Effector CD4-positive, alpha-beta T cell (primary cell): ENCODE measurements around the gene SLC22A3.
A peak's percentile ranks its signal among the peaks of the same experiment; 100 is the strongest.
"Not testable (repeated sequence)": the region's sequence is repeated elsewhere in the genome, so short reads cannot be mapped to it uniquely, and the experiment has no call there.

Source experiments
- DNase-seq: peaks from one replicate; pipeline ENCODE4 v3.0.0-alpha.2; 2020

Gene SLC22A3

DNA sequence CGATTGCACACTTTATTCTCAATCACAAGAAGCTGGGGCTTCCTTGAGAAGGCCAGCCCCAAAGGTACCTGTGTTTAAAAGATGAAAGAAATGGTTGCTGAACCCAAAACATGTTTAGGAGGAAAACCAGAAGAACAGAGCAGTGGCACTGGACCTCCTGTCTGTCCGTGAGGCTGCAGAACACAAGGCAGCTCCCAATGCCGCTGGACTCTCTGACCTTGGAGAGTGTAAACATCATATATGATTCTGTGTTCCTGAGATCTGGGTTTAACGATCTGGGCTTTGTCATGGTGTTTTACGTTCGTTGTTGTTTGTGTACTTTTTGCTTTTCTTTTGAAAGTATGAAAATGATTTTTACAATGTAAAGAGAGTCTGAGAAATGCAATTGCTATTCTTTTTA, 106.1 kb downstream of the SLC22A3 start:
- no peak for DNase-seq

DNA sequence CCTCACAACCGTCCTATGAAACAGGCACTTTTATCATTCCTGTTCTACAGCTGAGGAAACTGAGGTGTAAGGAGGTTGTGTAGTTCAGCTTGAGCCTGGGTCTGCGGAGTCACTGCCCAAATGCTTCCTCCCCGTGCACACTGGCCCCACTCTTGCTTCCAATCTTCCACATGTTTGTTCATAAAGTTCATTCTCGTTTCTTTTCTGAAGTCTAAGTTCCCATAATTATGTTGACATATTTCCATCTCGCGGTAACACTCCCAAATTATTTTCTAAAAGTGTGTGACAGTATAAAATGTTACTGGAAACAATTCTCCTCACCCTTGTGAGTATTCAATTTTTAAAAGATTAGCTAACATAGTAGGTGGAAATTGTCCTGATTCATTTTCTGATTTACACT, 106.9 kb downstream of the SLC22A3 start:
- no peak for DNase-seq

DNA sequence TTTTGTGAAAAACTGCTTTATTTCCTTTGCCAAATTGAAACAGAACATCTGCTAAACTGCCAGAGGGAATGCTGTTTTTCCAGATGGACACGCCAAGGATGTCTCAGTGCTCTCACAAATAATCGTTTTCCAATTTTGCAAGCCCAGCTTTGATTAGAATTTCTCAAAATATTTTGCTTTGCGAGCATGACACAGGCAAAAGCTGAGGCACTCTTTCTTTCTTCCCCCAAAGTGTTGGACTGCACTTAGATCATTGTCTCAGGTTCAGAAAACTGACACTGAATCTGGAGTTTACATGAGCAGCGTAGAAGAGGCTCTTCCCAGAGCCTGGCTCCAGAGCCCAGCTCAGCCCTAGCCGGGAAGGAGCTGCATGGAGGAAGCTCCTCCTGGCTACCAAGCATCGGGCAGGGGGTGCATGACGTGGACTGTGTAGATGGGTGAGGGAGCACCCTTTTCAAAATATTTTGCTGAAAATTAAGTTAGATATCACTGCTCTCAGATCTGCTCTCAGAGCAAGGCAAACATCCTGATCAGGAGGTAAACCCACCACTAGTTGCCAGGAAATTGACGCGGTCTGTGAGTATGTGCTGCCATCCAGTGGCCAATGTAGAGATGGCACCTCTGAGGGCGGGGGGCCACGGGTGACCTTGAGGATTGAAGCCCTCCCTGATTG, 107.5 kb downstream of the SLC22A3 start:
- DNase-seq: peak; percentile 55

DNA sequence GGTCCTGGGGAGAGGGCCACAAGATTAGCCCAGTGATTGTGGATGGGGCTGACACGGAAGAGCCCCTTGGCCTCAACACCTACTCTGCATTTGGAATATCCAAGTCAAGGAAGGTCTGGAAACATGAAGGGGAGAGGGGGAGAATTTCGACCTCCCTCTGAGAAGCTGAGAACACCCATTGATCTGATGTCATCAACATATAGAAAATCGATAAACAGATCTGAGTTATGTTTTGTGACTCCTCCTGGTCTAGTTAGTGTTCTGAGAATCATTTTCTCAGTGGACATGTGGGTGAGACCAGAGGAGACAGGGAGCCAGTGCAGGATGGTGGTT, 108.0 kb downstream of the SLC22A3 start:
- DNase-seq: no peak

DNA sequence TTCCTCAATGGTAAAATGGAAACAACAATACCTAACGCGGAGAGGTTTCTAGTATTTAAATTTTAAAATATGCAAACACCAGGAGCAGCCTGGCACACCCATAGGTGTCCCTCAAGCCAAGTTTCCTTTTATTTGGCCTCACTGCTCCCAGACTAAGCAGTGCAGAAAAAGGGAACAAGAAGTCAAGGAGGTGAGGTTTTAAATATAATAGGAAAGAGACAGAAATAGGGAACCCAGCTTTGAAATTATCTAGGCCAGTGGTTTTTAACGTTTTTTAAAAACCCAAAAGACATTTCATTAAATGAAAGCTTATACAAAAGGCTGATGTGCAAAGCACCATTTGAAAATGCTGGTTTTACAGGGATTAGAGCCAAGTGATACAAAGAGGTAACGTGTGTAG, 109.6 kb downstream of the SLC22A3 start:
- DNase-seq: no peak

DNA sequence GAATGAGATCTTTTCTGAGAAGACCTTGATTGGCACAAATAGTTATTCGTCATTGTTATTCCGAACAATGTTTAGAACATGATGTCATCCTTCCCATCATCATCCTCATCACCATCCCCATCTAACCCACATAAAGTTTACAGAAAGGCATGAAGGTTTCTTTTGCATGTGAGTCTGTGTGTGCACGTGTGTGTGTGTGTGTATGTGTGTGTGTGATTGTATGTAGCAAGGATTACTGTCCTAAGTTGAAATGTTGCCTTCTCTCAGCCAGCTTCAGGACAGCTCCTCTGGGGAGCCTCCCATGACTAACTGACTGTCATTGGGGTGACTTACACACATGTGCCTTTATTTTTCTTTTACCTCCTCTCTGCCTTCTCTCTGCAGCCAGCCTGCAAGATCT, 113.5 kb downstream of the SLC22A3 start:
- no peak for DNase-seq

DNA sequence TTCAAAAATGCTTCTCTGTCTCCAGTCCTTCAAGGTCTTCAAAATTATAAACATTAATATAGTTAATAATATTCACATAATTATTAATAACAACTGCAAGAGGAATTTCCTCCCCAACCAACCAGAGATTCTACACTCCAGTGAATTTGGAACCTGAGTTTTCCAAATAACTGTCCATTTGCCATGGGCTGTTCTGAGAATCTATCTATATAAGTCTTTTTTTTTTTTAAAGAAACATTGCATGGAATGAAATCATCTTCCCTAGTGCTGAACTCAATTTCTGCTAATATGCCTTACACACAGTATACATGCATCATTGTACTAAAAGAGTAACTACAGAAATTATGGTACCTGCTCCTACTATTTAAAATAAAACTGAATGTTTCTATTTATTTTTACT, 113.9 kb downstream of the SLC22A3 start:
- no peak for DNase-seq

DNA sequence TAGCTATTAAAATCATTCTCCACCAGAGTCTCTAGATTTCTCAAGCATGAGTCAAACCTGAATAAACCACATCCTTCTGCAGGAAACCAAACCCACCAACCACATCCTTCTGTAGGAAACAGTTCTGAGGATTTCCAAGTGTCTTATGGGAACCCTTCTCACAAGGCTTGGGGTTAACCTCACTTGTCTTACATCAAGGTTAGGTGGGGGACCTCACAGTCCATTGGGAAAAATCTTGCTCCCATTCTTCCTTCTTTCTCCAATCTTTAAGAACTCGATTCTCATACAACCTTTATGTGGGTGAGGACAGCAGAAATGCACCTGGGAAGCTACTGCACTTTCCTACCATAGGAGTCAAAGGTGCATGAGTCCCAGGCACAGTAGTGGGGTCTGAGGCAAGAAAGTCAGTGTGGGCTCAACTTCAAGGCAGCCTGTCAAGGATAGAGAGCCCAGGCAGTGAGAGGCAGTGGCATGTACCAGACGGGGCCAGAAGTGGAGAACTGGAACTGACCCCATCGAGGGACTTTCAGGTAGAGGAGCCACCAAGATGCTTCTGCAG, 114.5 kb downstream of the SLC22A3 start:
- peak; percentile 41 for DNase-seq

DNA sequence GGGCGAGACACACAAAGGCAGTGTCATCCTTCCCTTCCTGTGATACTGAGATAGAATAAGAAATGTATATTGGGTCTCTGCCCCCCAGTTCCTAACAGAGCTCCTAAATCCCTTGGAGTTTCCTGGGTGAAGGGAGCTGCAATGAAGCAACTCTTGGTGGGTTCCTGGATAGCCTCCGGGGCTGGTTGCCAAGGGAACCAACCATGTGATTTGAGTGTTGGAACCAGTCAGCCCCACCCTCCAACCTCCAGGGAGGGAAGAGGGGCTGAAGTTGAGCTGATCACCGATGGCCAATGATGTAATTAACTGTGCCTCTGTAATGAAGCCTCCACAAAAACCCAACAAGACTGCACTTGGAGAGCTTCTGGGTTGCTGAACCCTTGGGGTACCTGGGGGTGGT, 116.6 kb downstream of the SLC22A3 start:
- no peak for DNase-seq

DNA sequence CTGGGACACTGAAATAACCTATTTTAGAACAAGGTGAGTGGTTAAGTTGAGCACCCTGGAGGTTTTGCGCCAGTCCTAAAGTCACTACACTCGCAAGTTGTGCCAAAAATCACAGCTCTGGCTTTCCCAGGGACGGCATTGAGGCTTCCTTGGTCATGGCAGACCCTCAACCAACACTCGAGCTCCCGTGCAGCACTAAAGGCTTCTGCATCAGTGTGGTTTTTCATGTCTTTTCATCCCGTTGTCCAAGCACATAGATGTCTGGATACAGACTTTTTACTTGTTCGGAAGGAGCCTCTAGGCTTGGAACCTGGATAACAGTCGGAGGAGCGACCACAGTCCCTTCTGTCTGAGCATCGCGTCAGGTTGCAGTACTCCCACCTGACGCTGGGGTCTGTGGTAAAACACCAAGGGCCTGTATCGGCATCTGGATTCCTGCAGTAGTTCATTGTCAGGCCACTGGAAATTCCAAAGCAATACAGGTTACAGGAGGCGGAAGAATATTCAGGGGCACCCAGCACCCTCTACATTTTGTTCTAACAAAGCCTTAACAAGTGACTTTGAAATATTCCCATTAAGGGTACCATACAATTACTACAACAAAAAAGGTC, 119.2 kb downstream of the SLC22A3 start:
- DNase-seq: not testable (repeated sequence)

DNA sequence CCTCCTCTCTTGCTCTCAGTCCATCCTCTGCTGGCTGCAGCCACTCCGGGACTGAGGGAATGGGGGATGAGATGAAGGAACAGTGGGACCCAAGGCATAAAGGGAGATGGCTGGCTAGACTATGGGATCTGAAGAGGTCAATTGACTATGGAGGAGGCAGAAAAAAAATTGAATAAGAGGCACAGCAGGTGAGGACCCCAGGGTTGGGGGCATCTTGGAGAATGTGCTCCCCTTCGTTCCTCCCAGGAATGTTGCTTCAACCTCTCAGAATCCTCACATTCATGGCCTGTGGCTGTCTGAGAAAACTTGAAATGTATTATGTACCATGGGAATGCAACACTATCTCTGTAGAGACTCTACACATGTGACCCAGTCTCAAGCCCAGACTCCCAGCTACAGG, 121.0 kb downstream of the SLC22A3 start:
- no peak for DNase-seq

DNA sequence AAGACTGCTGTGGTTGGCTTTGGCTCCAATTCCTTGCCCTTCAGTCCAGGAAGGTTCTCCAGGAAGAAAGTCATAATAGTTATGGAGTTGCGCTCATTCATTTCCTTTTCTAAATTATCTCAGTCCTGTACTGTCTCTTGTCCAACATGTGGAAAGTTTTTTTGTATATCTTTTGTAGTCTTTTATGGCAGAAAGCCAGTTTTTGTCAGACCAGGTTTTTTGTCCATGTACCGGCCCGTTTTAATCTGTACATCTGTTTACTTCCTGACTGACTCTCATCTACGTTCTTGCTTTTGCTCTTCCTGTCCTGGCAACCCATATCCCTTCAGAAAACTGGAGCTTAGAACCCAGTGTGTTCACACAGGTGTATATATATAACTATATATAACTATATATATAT, 127.9 kb downstream of the SLC22A3 start:
- DNase-seq: not testable (repeated sequence)

DNA sequence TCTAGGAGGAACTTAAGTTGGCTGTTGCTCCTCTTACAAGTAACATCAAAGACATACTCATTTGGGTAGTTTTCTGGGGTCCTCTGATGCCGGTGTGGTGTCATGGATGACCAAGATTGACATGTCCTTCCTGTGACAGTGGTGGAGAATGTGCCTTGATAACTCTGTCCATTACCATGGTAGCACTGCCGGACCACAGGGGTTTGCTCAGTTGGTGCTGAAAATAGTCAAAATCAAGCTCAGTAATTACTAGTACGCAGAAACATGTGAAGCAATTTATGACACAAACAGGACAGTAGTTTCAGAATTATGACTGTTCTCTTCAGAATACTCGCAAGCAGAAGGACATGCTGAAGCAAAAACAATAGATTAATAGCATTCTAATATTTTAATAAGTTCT, 128.9 kb downstream of the SLC22A3 start:
- DNase-seq: not testable (repeated sequence)

DNA sequence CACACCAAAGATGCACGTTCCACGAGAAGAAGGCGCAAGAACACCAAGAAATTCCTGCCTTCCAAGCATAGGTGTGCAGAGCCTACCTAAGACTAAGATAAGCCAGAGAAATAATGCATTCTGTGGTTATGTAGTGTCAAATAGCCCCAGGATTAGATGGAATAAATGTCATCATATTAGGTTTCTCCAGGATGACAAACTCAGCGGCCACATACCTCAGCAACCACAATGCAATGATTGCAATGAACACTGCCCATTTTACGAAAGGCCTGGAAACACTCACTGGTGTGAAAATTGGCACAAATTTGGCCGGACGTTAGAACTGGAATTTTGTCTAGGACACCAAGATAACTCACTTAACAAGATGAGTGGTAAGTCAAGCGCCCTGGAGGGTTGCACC, 129.7 kb downstream of the SLC22A3 start:
- no peak for DNase-seq

DNA sequence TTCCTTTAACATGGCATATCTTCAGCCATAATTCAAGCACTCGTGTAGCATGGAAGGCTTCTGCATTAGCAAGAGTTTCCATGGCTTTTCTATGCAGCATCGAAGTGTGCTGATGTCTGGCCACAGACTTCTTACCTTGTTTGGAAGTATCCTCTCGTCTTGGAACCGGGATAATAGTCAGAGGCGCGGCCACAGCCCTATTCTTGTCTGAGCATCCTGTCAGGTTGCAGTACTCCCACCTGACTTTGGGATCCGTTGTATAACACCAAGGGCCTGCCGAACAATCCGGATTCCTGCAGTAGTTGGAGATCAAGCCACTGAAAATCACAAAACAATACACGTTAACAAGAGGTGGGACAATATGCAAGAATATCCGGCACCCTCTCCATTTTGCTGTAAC, 138.9 kb downstream of the SLC22A3 start:
- DNase-seq: no peak

DNA sequence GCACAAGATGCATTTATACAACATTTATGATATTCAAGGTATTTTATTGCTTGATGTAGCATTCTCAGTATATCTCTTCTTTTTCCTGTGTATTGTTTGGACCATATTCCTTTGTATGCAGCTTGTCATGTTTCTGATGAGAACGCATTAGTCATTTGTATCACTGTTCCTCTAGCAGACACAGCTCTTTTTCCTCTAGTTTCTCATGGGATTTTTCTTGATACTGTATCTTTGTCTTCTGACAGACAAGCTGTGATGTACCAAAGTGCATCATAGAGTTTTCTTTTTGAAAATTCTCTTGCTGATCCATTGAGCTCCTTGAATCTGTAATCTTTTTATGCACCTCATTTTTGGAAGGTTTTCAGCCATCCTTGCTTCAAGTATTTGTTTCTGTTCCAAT, 140.9 kb downstream of the SLC22A3 start:
- DNase-seq: no peak

DNA sequence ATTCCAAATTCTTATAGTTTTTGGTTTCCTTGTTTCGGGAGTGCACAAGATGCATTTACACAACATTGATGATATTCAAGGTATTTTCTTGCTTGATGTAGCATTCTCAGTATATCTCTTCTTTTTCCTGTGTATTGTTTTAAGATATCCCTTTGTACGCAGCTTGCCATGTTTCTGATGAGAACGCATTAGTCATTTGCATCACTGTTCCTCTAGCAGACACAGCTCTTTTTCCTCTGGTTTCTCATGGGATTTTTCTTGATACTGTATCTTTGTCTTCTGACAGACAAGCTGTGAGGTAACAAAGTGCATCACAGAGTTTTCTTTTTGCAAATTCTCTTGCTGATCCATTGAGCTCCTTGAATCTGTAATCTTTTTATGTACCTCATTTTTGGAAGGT, 146.4 kb downstream of the SLC22A3 start:
- no peak for DNase-seq

DNA sequence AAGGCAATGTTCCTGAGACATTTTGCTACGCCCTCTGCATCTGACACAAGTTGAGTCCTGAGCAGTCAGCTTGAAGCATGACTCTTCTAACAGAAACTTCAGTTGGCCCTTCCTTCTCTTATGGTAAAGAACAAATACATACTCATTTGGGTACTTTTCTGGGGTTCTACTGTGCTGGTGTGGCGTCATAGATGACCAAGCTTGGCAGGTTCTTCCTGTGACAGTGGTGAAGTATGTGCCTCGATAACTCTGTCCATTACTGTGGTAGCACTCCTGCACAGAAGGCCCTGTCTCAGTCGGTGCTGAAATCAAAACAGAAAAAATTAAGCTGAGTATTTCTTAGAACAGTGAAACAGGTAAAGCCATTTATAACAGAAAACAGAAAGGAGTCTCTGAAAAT, 152.5 kb downstream of the SLC22A3 start:
- DNase-seq: no peak
